HL-60 (cell line): ENCODE measurements around the gene MYO3B.

Experiments used
- CTCF ChIP-seq: IDR thresholded peaks from one replicate; pipeline ENCODE4 v1.5.1; 2011; ENCODE audit warnings: low read length, control low read depth, inconsistent platforms; ENCODE audit not compliant: insufficient read depth
- GABPA ChIP-seq: IDR thresholded peaks from 2 replicates; pipeline ENCODE4 v1.6.1; 2012; ENCODE audit warnings: low read depth
- POLR2AphosphoS5 ChIP-seq: IDR thresholded peaks from 2 replicates; pipeline ENCODE4 v1.6.1; 2012; ENCODE audit warnings: low read depth
- REST ChIP-seq: IDR thresholded peaks from 2 replicates; pipeline ENCODE4 v1.6.1; 2012; ENCODE audit warnings: low read depth; ENCODE audit not compliant: insufficient replicate concordance
- SPI1 ChIP-seq: IDR thresholded peaks from 2 replicates; pipeline ENCODE4 v1.6.1; 2012; ENCODE audit warnings: low read depth, mild to moderate bottlenecking, borderline replicate concordance

- no peak for TF ChIP-seq POLR2AphosphoS5
- no peak for TF ChIP-seq CTCF
- no peak for TF ChIP-seq REST
- TF ChIP-seq GABPA = no peak
- no peak for TF ChIP-seq SPI1
Measured at GRCh38 chr2:170563401-170563800, 385.5 kb downstream of the MYO3B start.
